ENCODE results near the gene SEC62.
A peak's percentile ranks its signal among the peaks of the same experiment; 100 is the strongest.
"Not testable (repeated sequence)": the region's sequence is repeated elsewhere in the genome, so short reads cannot be mapped to it uniquely, and the experiment has no call there.

SEC62 gene

DNA sequence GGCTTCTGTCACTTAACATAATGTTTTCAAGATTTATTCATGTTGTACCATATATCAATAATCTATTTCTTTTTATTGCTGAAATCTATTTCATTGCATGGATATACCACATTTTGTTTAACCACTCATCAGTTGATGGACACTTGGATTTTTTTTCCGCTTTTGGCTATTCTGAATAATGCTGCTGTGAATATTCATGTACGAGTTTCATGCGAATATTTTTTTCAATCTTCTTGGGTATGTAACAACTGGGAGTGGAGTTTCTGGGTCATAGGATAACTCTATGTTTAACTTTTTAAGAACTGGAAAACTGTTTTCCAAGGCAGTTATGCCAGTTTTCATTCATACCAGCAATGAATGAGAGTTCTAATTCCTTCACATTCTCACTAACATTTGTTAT lies 49.5 kb downstream of the SEC62 start:
- no peaks in the 10 kb centered on the region for H3K36me3 ChIP-seq (ENCODE audit: insufficient read depth, low read length)
- no peak overlapping the region for H3K4me3 ChIP-seq (ENCODE audit: low read depth in 1 of 2, low read length in 2 of 2)
- H3K79me2 ChIP-seq (ENCODE audit: insufficient read depth, low read length): no peaks in the 10 kb centered on the region
- no peak overlapping the region for H3K4me2 ChIP-seq (ENCODE audit: insufficient read depth, low read length)
- no peak for ATAC-seq (ENCODE audit: insufficient read depth, low read depth)
- H3K27ac ChIP-seq (ENCODE audit: low read length): no peak overlapping the region
- H3K27me3 ChIP-seq (ENCODE audit: insufficient read depth, low read length, poor library complexity): no peaks in the 10 kb centered on the region
- TF ChIP-seq, protein P1, sequence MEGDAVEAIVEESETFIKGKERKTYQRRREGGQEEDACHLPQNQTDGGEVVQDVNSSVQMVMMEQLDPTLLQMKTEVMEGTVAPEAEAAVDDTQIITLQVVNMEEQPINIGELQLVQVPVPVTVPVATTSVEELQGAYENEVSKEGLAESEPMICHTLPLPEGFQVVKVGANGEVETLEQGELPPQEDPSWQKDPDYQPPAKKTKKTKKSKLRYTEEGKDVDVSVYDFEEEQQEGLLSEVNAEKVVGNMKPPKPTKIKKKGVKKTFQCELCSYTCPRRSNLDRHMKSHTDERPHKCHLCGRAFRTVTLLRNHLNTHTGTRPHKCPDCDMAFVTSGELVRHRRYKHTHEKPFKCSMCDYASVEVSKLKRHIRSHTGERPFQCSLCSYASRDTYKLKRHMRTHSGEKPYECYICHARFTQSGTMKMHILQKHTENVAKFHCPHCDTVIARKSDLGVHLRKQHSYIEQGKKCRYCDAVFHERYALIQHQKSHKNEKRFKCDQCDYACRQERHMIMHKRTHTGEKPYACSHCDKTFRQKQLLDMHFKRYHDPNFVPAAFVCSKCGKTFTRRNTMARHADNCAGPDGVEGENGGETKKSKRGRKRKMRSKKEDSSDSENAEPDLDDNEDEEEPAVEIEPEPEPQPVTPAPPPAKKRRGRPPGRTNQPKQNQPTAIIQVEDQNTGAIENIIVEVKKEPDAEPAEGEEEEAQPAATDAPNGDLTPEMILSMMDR (IDR thresholded peaks at IDR 0.05; ENCODE audit: borderline replicate concordance, extremely low read depth, low read length, poor library complexity, severe bottlenecking): no peak
- no peak for TF ChIP-seq EZH2 (IDR thresholded peaks at IDR 0.05; ENCODE audit: borderline replicate concordance, low read depth, low read length, severe bottlenecking)
- no peaks in the 10 kb centered on the region for H3K4me1 ChIP-seq (ENCODE audit: insufficient read depth, low read length)
- H4K20me1 ChIP-seq (ENCODE audit: insufficient read depth, low read length): no peaks in the 10 kb centered on the region
- H3K9ac ChIP-seq (ENCODE audit: low read depth, low read length): no peak overlapping the region
- H2AFZ ChIP-seq (ENCODE audit: low read depth, low read length): no peak overlapping the region
- DNase-seq: no peak
- no peaks in the 10 kb centered on the region for H3K9me3 ChIP-seq (ENCODE audit: insufficient read depth, low read length, severe bottlenecking)

DNA sequence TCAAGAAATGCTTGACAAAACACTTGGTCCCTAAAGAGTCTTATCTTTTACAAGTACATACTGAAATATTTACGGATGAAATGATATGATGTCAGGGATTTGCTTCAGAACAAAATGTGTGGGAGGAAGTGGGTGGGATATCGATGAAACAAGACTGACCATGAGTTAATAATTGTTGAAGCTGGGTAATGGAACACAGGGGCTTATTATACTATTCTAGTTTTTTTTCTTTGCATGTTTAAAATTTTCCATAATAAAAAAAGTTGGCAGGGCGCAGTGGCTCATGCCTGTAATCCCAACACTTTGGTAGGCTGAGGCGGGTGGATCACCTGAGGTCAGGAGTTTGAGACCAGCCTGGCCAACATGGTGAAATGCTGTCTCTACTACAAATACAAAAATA lies 52.7 kb downstream of the SEC62 start:
- not testable (repeated sequence) for H3K4me1 ChIP-seq (ENCODE audit: insufficient read depth, low read length); H3K4me2 ChIP-seq (ENCODE audit: insufficient read depth, low read length); H3K9me3 ChIP-seq (ENCODE audit: insufficient read depth, low read length, severe bottlenecking); H3K27me3 ChIP-seq (ENCODE audit: insufficient read depth, low read length, poor library complexity); H3K4me3 ChIP-seq (ENCODE audit: low read depth in 1 of 2, low read length in 2 of 2); H3K9ac ChIP-seq (ENCODE audit: low read depth, low read length); H3K79me2 ChIP-seq (ENCODE audit: insufficient read depth, low read length); DNase-seq; H3K27ac ChIP-seq (ENCODE audit: low read length); ATAC-seq (ENCODE audit: insufficient read depth, low read depth); H3K36me3 ChIP-seq (ENCODE audit: insufficient read depth, low read length); H4K20me1 ChIP-seq (ENCODE audit: insufficient read depth, low read length); H2AFZ ChIP-seq (ENCODE audit: low read depth, low read length)

DNA sequence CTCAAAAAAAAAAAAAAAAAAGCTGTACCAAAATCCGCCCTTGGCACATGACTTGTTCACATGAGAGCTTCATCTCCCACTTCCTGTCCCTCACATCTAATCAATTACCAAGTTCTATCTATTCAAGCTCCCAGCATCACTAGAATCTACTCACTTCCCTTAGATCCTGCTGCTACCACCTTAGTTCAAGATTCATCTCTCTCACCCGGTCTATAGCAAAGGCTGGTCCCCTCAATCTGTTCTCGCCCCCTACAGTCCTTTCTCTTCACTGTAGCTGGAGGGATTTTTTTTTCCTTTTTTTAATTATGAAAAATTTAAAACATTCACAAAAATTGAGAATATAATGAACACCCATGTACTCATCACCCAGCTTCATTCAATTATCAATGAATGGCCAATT lies 54.5 kb downstream of the SEC62 start:
- no peak for DNase-seq

DNA sequence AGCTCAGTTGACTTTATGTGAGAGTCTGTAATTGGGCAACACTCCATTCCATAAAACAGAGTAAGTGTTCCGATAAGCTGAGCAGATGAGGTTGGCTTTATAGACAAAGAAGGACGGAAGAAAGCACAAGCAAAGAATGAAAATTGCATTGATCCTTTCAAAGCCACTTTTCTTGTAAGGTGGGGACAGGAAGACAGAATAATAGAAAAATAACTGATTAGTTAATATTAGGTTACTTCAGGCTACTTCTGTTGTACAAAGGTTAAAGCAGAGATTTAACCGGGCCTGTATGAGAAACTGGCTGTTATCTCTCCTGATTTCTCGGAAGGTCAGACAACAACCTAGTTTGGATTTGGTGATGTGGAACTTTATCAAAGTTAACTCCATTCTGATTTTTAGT lies 55.7 kb downstream of the SEC62 start:
- H3K9ac ChIP-seq (ENCODE audit: low read depth, low read length): no peak overlapping the region
- no peak overlapping the region for H3K4me3 ChIP-seq (ENCODE audit: low read depth in 1 of 2, low read length in 2 of 2)
- no peaks in the 10 kb centered on the region for H3K79me2 ChIP-seq (ENCODE audit: insufficient read depth, low read length)
- H4K20me1 ChIP-seq (ENCODE audit: insufficient read depth, low read length): no peaks in the 10 kb centered on the region
- no peak for DNase-seq
- H3K4me1 ChIP-seq (ENCODE audit: insufficient read depth, low read length): peaks cover 3% of the 10 kb centered on the region
- no peak overlapping the region for H2AFZ ChIP-seq (ENCODE audit: low read depth, low read length)
- H3K36me3 ChIP-seq (ENCODE audit: insufficient read depth, low read length): no peaks in the 10 kb centered on the region
- no peak overlapping the region for H3K4me2 ChIP-seq (ENCODE audit: insufficient read depth, low read length)
- no peaks in the 10 kb centered on the region for H3K9me3 ChIP-seq (ENCODE audit: insufficient read depth, low read length, severe bottlenecking)
- TF ChIP-seq EZH2 (IDR thresholded peaks at IDR 0.05; ENCODE audit: borderline replicate concordance, low read depth, low read length, severe bottlenecking): no peak
- TF ChIP-seq, protein P1 (IDR thresholded peaks at IDR 0.05; ENCODE audit: borderline replicate concordance, extremely low read depth, low read length, poor library complexity, severe bottlenecking): no peak
- H3K27me3 ChIP-seq (ENCODE audit: insufficient read depth, low read length, poor library complexity): no peaks in the 10 kb centered on the region
- ATAC-seq (ENCODE audit: insufficient read depth, low read depth): no peak
- H3K27ac ChIP-seq (ENCODE audit: low read length): no peak overlapping the region

More for the DNA sequence above, 54.5 kb downstream of the SEC62 start:
- ATAC-seq (ENCODE audit: insufficient read depth, low read depth): peak; percentile 47; the same call in 1 of the 3 replicates
- Histone ChIP-seq H3K79me2 (ENCODE audit: insufficient read depth, low read length) (no peaks in the 10 kb centered on the region), H3K4me1 (ENCODE audit: insufficient read depth, low read length) (no peaks in the 10 kb centered on the region), H2AFZ (ENCODE audit: low read depth, low read length) (no peak overlapping the region), H4K20me1 (ENCODE audit: insufficient read depth, low read length) (no peaks in the 10 kb centered on the region), H3K4me2 (ENCODE audit: insufficient read depth, low read length) (no peak overlapping the region), H3K27me3 (ENCODE audit: insufficient read depth, low read length, poor library complexity) (no peaks in the 10 kb centered on the region), H3K4me3 (ENCODE audit: low read depth in 1 of 2, low read length in 2 of 2) (no peak overlapping the region), H3K27ac (ENCODE audit: low read length) (no peak overlapping the region), H3K36me3 (ENCODE audit: insufficient read depth, low read length) (no peaks in the 10 kb centered on the region), H3K9ac (ENCODE audit: low read depth, low read length) (no peak overlapping the region), H3K9me3 (ENCODE audit: insufficient read depth, low read length, severe bottlenecking) (no peaks in the 10 kb centered on the region)
- TF ChIP-seq, protein P1 (IDR thresholded peaks at IDR 0.05; ENCODE audit: borderline replicate concordance, extremely low read depth, low read length, poor library complexity, severe bottlenecking): peak; percentile 32
- TF ChIP-seq EZH2 (IDR thresholded peaks at IDR 0.05; ENCODE audit: borderline replicate concordance, low read depth, low read length, severe bottlenecking): no peak

Data from DND-41 (cell line).